ENCODE results near the gene CD151.

GRCh38 chr11:788953-789940, 43.5 kb upstream of the CD151 start:
- TF ChIP-seq POLR2AphosphoS5 (IDR thresholded peaks at IDR 0.05; ENCODE audit: low read depth, low read length) (no peak), POLR2A (IDR thresholded peaks at IDR 0.05; ENCODE audit: borderline replicate concordance, extremely low read depth, insufficient read depth, insufficient read length) (no peak), CTCF (IDR thresholded peaks at IDR 0.05 in 2 of 3, conservative IDR thresholded peaks at IDR 0.05 in 1 of 3; ENCODE audit: borderline replicate concordance in 1 of 3, insufficient read depth in 1 of 3, low read depth in 2 of 3, low read length in 2 of 3) (no peak), REST (IDR thresholded peaks at IDR 0.05; ENCODE audit: low read depth) (no peak), EZH2phosphoT487 (IDR thresholded peaks at IDR 0.05; ENCODE audit: borderline replicate concordance) (no peak), EZH2 (IDR thresholded peaks at IDR 0.05) (no peak), MAX (IDR thresholded peaks at IDR 0.05) (no peak), ZNF274 (IDR thresholded peaks at IDR 0.05; ENCODE audit: low read depth, low read length) (no peak), ZBTB33 (IDR thresholded peaks at IDR 0.05; ENCODE audit: extremely low read depth, insufficient replicate concordance, low read length) (no peak), RAD21 (IDR thresholded peaks at IDR 0.05; ENCODE audit: low read depth) (no peak), SP1 (IDR thresholded peaks at IDR 0.05; ENCODE audit: low read depth) (no peak)
